Transverse colon (tissue), 4 donors: ENCODE results near the gene CPEB3. TPM values are rescaled to one million over a fixed set of nuclear protein-coding genes. Genes with fewer than 3 reads are reported as not detected.

Experiments
- DNase-seq: peaks from one replicate; pipeline ENCODE4 v3.0.0-alpha.2; 2019
- H3K27ac ChIP-seq, 4 donors: fragments of 200-600 bp; sonication (generic); 2 replicates each; pipeline ENCODE4 v1.5.1; 2016 to 2018; ENCODE audit warnings: inconsistent platforms in 4 of 4
- H3K27me3 ChIP-seq: fragments of 200-600 bp; sonication (generic); 2 replicates; pipeline ENCODE4 v1.5.1; 2017; ENCODE audit warnings: inconsistent platforms
- H3K36me3 ChIP-seq, 4 donors: fragments of 200-600 bp; sonication (generic); 2 replicates each; pipeline ENCODE4 v1.5.1; 2017 to 2019; ENCODE audit warnings: inconsistent platforms in 4 of 4
- H3K4me1 ChIP-seq, 4 donors: fragments of 200-600 bp; sonication (generic); 2 replicates each; pipeline ENCODE4 v1.5.1; 2017 to 2020; ENCODE audit warnings: inconsistent platforms in 4 of 4
- H3K4me3 ChIP-seq, 4 donors: fragments of 200-600 bp; sonication (generic); 1 replicate in 1 of 4; 2 replicates in 3 of 4; pipeline versions ENCODE4 v1.5.1 to v1.6.1; 2017 to 2019; ENCODE audit warnings: inconsistent platforms in 4 of 4
- H3K9me3 ChIP-seq, 2 donors: fragments of 200-600 bp; sonication (generic); 2 replicates each; pipeline ENCODE4 v1.5.1; 2017 to 2019; ENCODE audit warnings: inconsistent platforms in 2 of 2
- CTCF ChIP-seq, 5 experiments: fragments of 200-600 bp in 3 of 5; fragments of 450-650 bp in 2 of 5; sonication (generic) in 3 of 5; IDR thresholded peaks; 1 replicate in 2 of 5; 2 replicates in 3 of 5; pipeline ENCODE4 v1.5.1; 2016 to 2017; ENCODE audit warnings: antibody characterized with exemption in 5 of 5, inconsistent platforms in 3 of 5, mild to moderate bottlenecking in 2 of 5, moderate library complexity in 1 of 5
- EP300 ChIP-seq: sonication (generic); formaldehyde crosslinking; IDR thresholded peaks from one replicate; pipeline ENCODE4 v1.6.1; 2017; ENCODE audit warnings: antibody characterized with exemption, low read depth
- POLR2A ChIP-seq: fragments of 450-650 bp; IDR thresholded peaks from one replicate; pipeline ENCODE4 v1.6.1; 2016; ENCODE audit warnings: antibody characterized with exemption, mild to moderate bottlenecking, moderate library complexity
- POLR2AphosphoS5 ChIP-seq, 3 donors: sonication (generic); formaldehyde crosslinking; IDR thresholded peaks; one replicate each; pipeline ENCODE4 v1.6.1; 2016; ENCODE audit warnings: antibody characterized with exemption in 3 of 3
- WGBS, 2 donors: methylation state at CpG; one replicate each; pipeline ENCODE4 v1.1.5; 2018; ENCODE audit warnings: low coverage in 1 of 2; 5-methylcytosine and 5-hydroxymethylcytosine counted together
- in situ Hi-C, 4 donors: fragments of 200-750 bp; cut with MboI; loops; one replicate each; pipeline versions ENCODE4 v1.15.0 to v1.15.1; 2017; ENCODE audit warnings: low sequenced_read_pairs in 3 of 4, low pct_ligation_motif_present in 1 of 4, low pct_unique_long_range_greater_than_20kb in 1 of 4
- intact Hi-C: fragments of 100-400 bp; cut with DNase I; formaldehyde crosslinking; loops from one replicate; pipeline ENCODE4 v1.15.1; 2023; ENCODE audit warnings: low total_unique reads
- total RNA-seq, 4 donors: library from RNA; depleted of rRNA; stranded (reverse); fragments of >200 nt; gene quantifications; one replicate each; pipeline ENCODE4 v1.1.0, GENCODE V29; 2016

Gene CPEB3
- total RNA-seq, 4 donors from 2014 or later: 10.9 to 24.3 (median 13.1) TPM

GRCh38 chr10:92265687-92266258, 25.1 kb downstream of the CPEB3 start:
- 79 to 100% methylated on average over 1 to 2 of the region's 2 CpGs for WGBS, 2 donors
- no peaks in the 10 kb centered on the region for H3K36me3 ChIP-seq

GRCh38 chr10:92264249-92264648, 26.6 kb downstream of the CPEB3 start:
- Histone ChIP-seq H3K36me3 (no peaks in the 10 kb centered on the region), H3K9me3 (no peaks in the 10 kb centered on the region), H3K27ac (no peak overlapping the region), H3K27me3 (no peaks in the 10 kb centered on the region), H3K4me1 (peaks cover 0 to 9% (median 2%) of the 10 kb centered on the region in 4 donors), H3K4me3 (no peak overlapping the region)
- 100% methylated on average over 1 to 2 of the region's 2 CpGs for WGBS, 2 donors
- no peak for TF ChIP-seq CTCF (IDR thresholded peaks at IDR 0.05)
- TF ChIP-seq EP300: no peak
- no peak for TF ChIP-seq POLR2AphosphoS5 (IDR thresholded peaks at IDR 0.05)
- TF ChIP-seq POLR2A: no peak
- DNase-seq: no peak
- in situ Hi-C loops: no loop called here
- intact Hi-C loops: no loop called here

More at GRCh38 chr10:92265687-92266258, 25.1 kb downstream of the CPEB3 start:
- intact Hi-C loops (no loop called here), in situ Hi-C loops (no loop called here)
- no peak overlapping the region for H3K4me3 ChIP-seq
- H3K4me1 ChIP-seq: peaks cover 0 to 9% (median 2%) of the 10 kb centered on the region in 4 donors
- no peak overlapping the region for H3K27ac ChIP-seq
- TF ChIP-seq POLR2A (no peak), POLR2AphosphoS5 (IDR thresholded peaks at IDR 0.05) (no peak), EP300 (no peak), CTCF (IDR thresholded peaks at IDR 0.05) (no peak)
- H3K9me3 ChIP-seq: no peaks in the 10 kb centered on the region
- no peak for DNase-seq
- H3K27me3 ChIP-seq: no peaks in the 10 kb centered on the region

GRCh38 chr10:92263396-92263795, 27.5 kb downstream of the CPEB3 start:
- no peak for TF ChIP-seq POLR2AphosphoS5 (IDR thresholded peaks at IDR 0.05)
- TF ChIP-seq POLR2A: no peak
- TF ChIP-seq EP300: no peak
- TF ChIP-seq CTCF (IDR thresholded peaks at IDR 0.05): no peak
- in situ Hi-C loops: no loop called here
- Histone ChIP-seq H3K4me1 (peaks cover 0 to 9% (median 2%) of the 10 kb centered on the region in 4 donors), H3K36me3 (no peaks in the 10 kb centered on the region), H3K27me3 (no peaks in the 10 kb centered on the region), H3K4me3 (no peak overlapping the region), H3K9me3 (no peaks in the 10 kb centered on the region), H3K27ac (no peak overlapping the region)
- no peak for DNase-seq
- intact Hi-C loops: no loop called here
- WGBS, 2 donors: 94% methylated on average over 2 of the region's 2 CpGs; no CpG with 5 or more reads in 1 of the 2 donors

GRCh38 chr10:92248566-92248965, 42.3 kb downstream of the CPEB3 start:
- no peak overlapping the region for H3K27ac ChIP-seq

More at GRCh38 chr10:92248566-92248965, 42.3 kb downstream of the CPEB3 start:
- peaks cover 0 to 4% (median 0%) of the 10 kb centered on the region in 4 donors for H3K4me1 ChIP-seq
- DNase-seq: no peak
- no peaks in the 10 kb centered on the region for H3K27me3 ChIP-seq
- no peak overlapping the region for H3K4me3 ChIP-seq
- H3K36me3 ChIP-seq: no peaks in the 10 kb centered on the region
- no peaks in the 10 kb centered on the region for H3K9me3 ChIP-seq
- TF ChIP-seq POLR2AphosphoS5 (IDR thresholded peaks at IDR 0.05) (no peak), EP300 (no peak), POLR2A (no peak), CTCF (IDR thresholded peaks at IDR 0.05) (no peak)
- 64 to 77% methylated on average over 2 of the region's 2 CpGs for WGBS, 2 donors
- intact Hi-C loops: no loop called here
- in situ Hi-C loops: no loop called here
